ENCODE measurements around the gene MAG. TPM values are rescaled to one million over a fixed set of nuclear protein-coding genes. Genes with fewer than 3 reads are reported as not detected.

Gene MAG
- total RNA-seq, 4 donors from 2014 or later: 0.65 to 2.4 (median 1.2) TPM; not detected in 1

DNA sequence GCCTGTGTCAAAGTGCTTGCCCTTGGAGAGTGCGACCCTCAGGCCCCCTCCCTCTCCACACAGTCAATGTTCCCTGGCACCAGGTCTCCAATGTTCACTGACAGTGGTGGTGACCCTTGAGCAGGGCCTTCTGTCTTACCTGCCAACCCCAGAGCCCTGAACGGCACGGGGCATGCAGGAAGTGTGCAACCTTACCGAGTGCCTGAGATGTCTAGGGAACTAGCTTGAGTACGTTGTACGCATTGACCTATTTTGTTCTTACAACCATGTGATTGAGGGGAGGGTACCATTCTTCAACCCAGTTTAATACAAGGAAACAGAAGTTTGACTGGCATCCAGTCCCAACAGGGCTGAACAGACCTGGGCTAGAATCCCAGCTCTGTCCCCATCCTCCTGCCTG lies 13.2 kb downstream of the MAG start:
- TF ChIP-seq POLR2A (IDR thresholded peaks at IDR 0.05; ENCODE audit: low read depth): no peak
- no peak for TF ChIP-seq EP300 (IDR thresholded peaks at IDR 0.05)
- DNase-seq (ENCODE audit: extremely low spot score): no peak
- Histone ChIP-seq H3K9me3 (no peaks in the 10 kb centered on the region), H3K4me1 (no peaks in the 10 kb centered on the region), H3K36me3 (no peaks in the 10 kb centered on the region), H3K27me3 (peaks cover 0 to 70% (median 0%) of the 10 kb centered on the region in 4 donors), H3K4me3 (no peak overlapping the region), H3K27ac (replicated peaks in 1 of 4) (no peak overlapping the region)
- intact Hi-C loops (cut with DNase I): no loop called here
- 73% methylated on average over 4 of the region's 6 CpGs for WGBS

DNA sequence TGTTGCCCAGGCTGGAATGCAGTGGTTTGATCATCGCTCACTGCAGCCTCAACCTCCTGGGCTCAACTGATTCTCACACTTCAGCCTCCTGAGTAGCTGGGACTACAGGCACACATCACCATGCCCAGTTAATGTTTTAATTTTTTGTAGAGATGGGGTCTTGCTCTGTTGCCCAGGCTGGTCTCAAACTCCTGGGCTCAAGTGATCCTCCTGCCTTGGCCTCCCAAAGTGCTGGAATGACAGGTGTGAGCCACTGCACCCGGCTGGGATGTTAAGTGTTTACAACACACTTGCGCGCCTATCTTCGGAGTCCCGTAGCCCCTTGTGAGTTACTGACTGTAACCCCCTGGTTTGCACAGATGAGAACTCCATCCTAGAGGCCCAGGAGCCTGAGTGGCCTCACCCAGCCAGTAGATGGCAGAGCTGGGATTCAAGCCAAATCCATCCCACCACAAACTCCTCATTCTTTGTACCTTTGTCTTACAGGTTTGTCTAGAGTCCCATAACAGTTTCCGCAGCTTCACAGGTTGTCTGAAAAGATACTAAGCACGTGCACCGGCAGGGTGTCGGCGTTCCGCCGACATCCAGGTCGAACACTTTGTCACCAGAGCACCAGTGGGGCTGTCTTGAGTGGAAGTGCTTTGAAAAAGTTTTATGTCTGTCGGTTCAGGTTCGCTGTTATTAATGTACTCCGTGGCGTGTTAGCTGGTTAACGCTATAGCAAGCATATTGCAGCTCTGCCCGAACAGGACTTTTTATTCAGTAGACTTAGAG lies 14.7 kb downstream of the MAG start:
- H3K4me3 ChIP-seq: no peak overlapping the region
- intact Hi-C loops (cut with DNase I): no loop called here

DNA sequence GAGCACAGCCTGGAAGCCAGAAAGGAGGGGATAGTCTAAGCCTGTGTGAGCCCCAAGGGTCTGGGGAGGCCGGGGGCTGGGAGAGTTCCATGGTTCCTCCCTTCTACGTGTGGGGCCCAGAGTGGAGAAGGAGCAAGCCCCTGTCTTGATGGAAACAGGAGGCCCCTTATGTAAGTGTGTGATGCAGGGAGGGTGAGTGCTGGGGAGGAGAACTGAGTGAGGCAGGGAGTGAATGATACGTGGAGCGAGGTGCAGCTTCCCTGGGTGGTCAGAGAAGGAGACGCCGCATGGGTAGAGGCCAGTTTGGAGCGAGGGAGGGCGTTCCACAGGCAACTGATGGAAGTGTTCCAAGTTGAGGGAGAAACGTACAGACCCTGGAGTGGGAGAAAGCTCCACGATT lies 16.0 kb downstream of the MAG start:
- TF ChIP-seq EP300 (IDR thresholded peaks at IDR 0.05) (no peak), POLR2A (IDR thresholded peaks at IDR 0.05; ENCODE audit: low read depth) (no peak), POLR2AphosphoS5 (IDR thresholded peaks at IDR 0.05) (no peak)
- TF ChIP-seq, protein P1, sequence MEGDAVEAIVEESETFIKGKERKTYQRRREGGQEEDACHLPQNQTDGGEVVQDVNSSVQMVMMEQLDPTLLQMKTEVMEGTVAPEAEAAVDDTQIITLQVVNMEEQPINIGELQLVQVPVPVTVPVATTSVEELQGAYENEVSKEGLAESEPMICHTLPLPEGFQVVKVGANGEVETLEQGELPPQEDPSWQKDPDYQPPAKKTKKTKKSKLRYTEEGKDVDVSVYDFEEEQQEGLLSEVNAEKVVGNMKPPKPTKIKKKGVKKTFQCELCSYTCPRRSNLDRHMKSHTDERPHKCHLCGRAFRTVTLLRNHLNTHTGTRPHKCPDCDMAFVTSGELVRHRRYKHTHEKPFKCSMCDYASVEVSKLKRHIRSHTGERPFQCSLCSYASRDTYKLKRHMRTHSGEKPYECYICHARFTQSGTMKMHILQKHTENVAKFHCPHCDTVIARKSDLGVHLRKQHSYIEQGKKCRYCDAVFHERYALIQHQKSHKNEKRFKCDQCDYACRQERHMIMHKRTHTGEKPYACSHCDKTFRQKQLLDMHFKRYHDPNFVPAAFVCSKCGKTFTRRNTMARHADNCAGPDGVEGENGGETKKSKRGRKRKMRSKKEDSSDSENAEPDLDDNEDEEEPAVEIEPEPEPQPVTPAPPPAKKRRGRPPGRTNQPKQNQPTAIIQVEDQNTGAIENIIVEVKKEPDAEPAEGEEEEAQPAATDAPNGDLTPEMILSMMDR (IDR thresholded peaks at IDR 0.05): no peak
- 47% methylated on average over 10 of the region's 10 CpGs for WGBS
- no peaks in the 10 kb centered on the region for H3K4me1 ChIP-seq
- H3K36me3 ChIP-seq: no peaks in the 10 kb centered on the region
- intact Hi-C loops (cut with DNase I): no loop called here
- no peak for DNase-seq (ENCODE audit: extremely low spot score)
- no peak overlapping the region for H3K4me3 ChIP-seq
- H3K27ac ChIP-seq (replicated peaks in 1 of 4): no peak overlapping the region
- peaks cover 0 to 68% (median 0%) of the 10 kb centered on the region in 4 donors for H3K27me3 ChIP-seq
- H3K9me3 ChIP-seq: no peaks in the 10 kb centered on the region

More for the DNA sequence above, 14.7 kb downstream of the MAG start:
- Histone ChIP-seq H3K27me3 (peaks cover 0 to 68% (median 0%) of the 10 kb centered on the region in 4 donors), H3K27ac (replicated peaks in 1 of 4) (no peak overlapping the region), H3K36me3 (no peaks in the 10 kb centered on the region), H3K9me3 (no peaks in the 10 kb centered on the region), H3K4me1 (no peaks in the 10 kb centered on the region)
- WGBS: 92% methylated on average over 20 of the region's 20 CpGs
- DNase-seq (ENCODE audit: extremely low spot score): no peak
- TF ChIP-seq EP300 (IDR thresholded peaks at IDR 0.05): no peak
- TF ChIP-seq POLR2A (IDR thresholded peaks at IDR 0.05; ENCODE audit: low read depth): no peak
- TF ChIP-seq, protein P1 (IDR thresholded peaks at IDR 0.05): no peak
- TF ChIP-seq POLR2AphosphoS5 (IDR thresholded peaks at IDR 0.05): no peak

DNA sequence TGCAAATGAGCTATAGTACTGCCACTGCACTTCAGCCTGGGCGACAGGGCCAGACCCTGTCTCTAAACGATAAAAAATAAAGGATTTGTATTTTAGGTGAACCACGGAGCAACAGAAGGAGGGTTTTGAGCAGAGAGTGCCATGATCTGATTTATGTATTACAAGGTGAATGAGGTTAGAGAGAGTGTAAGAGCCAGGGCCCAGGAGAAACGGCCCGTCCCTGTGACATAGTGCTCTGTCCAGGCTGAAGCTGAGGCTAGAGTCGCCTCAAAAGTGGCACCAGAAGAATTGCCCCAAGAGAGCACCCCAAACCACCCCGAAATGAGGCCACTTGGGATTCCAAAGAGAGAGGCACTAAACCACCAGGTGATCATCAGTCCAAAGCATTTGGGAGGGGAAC lies 16.9 kb downstream of the MAG start:
- intact Hi-C loops (cut with DNase I): no loop called here
- DNase-seq (ENCODE audit: extremely low spot score): no peak
- WGBS: 71% methylated on average over 7 of the region's 7 CpGs
- TF ChIP-seq POLR2AphosphoS5 (IDR thresholded peaks at IDR 0.05) (no peak), POLR2A (IDR thresholded peaks at IDR 0.05; ENCODE audit: low read depth) (no peak), EP300 (IDR thresholded peaks at IDR 0.05) (no peak)
- TF ChIP-seq, protein P1 (IDR thresholded peaks at IDR 0.05): no peak
- no peaks in the 10 kb centered on the region for H3K4me1 ChIP-seq
- no peaks in the 10 kb centered on the region for H3K36me3 ChIP-seq
- H3K27me3 ChIP-seq: peaks cover 0 to 72% (median 0%) of the 10 kb centered on the region in 4 donors
- H3K4me3 ChIP-seq: no peak overlapping the region
- H3K9me3 ChIP-seq: no peaks in the 10 kb centered on the region
- H3K27ac ChIP-seq (replicated peaks in 1 of 4): no peak overlapping the region

DNA sequence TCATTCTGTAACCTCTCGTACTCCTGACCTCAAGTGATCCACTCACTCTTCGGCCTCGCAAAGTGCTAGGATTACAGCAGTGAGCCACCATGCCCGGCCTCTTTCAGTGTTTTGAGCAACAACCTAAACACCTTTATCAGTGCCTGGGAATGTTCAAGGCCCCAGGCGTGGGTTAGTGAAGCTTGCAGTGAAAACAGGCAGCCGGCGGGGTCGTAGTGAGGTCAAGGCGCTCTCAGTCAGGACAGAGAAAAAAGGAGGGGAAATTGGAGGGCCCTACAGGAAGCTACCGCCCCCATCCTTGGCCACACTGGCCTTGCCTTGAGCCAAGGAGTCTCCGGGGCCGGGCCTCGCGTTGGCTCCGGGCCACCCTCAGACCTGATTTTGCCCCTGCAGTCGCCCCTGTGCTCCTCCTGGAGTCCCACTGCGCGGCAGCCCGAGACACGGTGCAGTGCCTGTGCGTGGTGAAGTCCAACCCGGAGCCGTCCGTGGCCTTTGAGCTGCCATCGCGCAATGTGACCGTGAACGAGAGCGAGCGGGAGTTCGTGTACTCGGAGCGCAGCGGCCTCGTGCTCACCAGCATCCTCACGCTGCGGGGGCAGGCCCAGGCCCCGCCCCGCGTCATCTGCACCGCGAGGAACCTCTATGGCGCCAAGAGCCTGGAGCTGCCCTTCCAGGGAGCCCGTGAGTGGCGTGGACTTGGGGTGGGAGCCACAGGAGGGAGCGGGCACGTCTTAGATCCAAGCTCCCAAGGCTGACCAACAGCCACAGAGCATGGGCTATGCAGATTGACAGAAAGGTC lies 17.7 kb downstream of the MAG start:
- Histone ChIP-seq H3K36me3 (no peaks in the 10 kb centered on the region), H3K4me3 (no peak overlapping the region), H3K27me3 (peaks cover 0 to 67% (median 0%) of the 10 kb centered on the region in 4 donors), H3K9me3 (no peaks in the 10 kb centered on the region), H3K27ac (replicated peaks in 1 of 4) (no peak overlapping the region), H3K4me1 (no peaks in the 10 kb centered on the region)
- 65% methylated on average over 35 of the region's 47 CpGs for WGBS
- intact Hi-C loops (cut with DNase I): no loop called here
- TF ChIP-seq, protein P1 (IDR thresholded peaks at IDR 0.05): no peak
- TF ChIP-seq EP300 (IDR thresholded peaks at IDR 0.05) (no peak), POLR2A (IDR thresholded peaks at IDR 0.05; ENCODE audit: low read depth) (no peak), POLR2AphosphoS5 (IDR thresholded peaks at IDR 0.05) (no peak)
- no peak for DNase-seq (ENCODE audit: extremely low spot score)

All from esophagus muscularis mucosa (tissue), 4 donors.